NB4 (cell line): ENCODE measurements around the gene MOSPD2.

ENCODE experiments used
- POLR2A ChIP-seq: IDR thresholded peaks from 2 replicates; pipeline ENCODE4 v1.6.1; 2011; ENCODE audit warnings: mild to moderate bottlenecking; ENCODE audit not compliant: insufficient read length; ENCODE audit errors: extremely low read depth
- TF ChIP-seq, protein P1 (sequence below): IDR thresholded peaks from one replicate; pipeline ENCODE4 v1.5.1; 2012; ENCODE audit warnings: low read depth, low read length
- TF ChIP-seq, protein P2 (sequence below): IDR thresholded peaks from 2 replicates; pipeline ENCODE4 v1.6.1; 2011; ENCODE audit warnings: low read depth, low read length

DNA sequence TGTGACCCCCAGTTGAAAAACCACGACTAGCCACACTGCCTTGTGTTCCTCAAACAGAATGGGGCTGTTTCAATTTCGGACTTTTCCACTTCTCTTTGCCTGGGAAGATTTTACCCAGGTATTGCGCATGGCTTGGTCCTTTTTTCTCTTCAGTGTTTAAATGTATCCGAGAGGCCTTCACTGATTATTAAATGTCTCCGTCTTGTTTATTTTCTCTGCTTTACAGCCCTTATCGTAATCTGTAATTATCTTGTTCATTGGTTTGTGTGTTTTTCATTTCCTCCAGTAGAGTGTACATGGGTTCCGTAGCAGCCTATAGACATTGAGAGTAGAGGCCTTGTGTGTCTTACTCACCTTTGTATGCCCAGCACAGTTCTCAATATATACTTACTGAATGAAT lies 2.4 kb downstream of the MOSPD2 start:
- TF ChIP-seq, protein P1, sequence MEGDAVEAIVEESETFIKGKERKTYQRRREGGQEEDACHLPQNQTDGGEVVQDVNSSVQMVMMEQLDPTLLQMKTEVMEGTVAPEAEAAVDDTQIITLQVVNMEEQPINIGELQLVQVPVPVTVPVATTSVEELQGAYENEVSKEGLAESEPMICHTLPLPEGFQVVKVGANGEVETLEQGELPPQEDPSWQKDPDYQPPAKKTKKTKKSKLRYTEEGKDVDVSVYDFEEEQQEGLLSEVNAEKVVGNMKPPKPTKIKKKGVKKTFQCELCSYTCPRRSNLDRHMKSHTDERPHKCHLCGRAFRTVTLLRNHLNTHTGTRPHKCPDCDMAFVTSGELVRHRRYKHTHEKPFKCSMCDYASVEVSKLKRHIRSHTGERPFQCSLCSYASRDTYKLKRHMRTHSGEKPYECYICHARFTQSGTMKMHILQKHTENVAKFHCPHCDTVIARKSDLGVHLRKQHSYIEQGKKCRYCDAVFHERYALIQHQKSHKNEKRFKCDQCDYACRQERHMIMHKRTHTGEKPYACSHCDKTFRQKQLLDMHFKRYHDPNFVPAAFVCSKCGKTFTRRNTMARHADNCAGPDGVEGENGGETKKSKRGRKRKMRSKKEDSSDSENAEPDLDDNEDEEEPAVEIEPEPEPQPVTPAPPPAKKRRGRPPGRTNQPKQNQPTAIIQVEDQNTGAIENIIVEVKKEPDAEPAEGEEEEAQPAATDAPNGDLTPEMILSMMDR: no peak
- no peak for TF ChIP-seq POLR2A
- TF ChIP-seq, protein P2, sequence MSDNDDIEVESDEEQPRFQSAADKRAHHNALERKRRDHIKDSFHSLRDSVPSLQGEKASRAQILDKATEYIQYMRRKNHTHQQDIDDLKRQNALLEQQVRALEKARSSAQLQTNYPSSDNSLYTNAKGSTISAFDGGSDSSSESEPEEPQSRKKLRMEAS: no peak
